Progenitor cell of endocrine pancreas (in vitro differentiated cells): ENCODE data around the gene GASK1A. TPM values are rescaled to one million over a fixed set of nuclear protein-coding genes. Genes with fewer than 3 reads are reported as not detected.
A peak's percentile ranks its signal among the peaks of the same experiment; 100 is the strongest.
"Not testable (repeated sequence)": the region's sequence is repeated elsewhere in the genome, so short reads cannot be mapped to it uniquely, and the experiment has no call there.

ENCODE experiments used
- DNase-seq: peaks from one replicate; pipeline ENCODE4 v3.0.0; 2021; ENCODE audit warnings: low spot score; ENCODE audit not compliant: unreplicated experiment
- H3K27ac Mint-ChIP-seq: 2 replicates; pipeline ENCODE4 v1.8.0; 2021; ENCODE audit warnings: mild to moderate bottlenecking, moderate library complexity, mixed read lengths
- H3K27me3 Mint-ChIP-seq: 2 replicates; pipeline ENCODE4 v1.8.0; 2021; ENCODE audit warnings: mixed read lengths
- H3K36me3 Mint-ChIP-seq: 2 replicates; pipeline ENCODE4 v1.8.0; 2022; ENCODE audit warnings: mixed read lengths; ENCODE audit not compliant: insufficient read depth
- H3K4me1 Mint-ChIP-seq: 2 replicates; pipeline ENCODE4 v1.8.0; 2021; ENCODE audit warnings: low read depth, mixed read lengths
- H3K4me3 Mint-ChIP-seq: 2 replicates; pipeline ENCODE4 v1.8.0; 2021; ENCODE audit warnings: low read depth, mild to moderate bottlenecking, moderate library complexity, mixed read lengths
- H3K9me3 Mint-ChIP-seq: 2 replicates; pipeline ENCODE4 v1.8.0; 2021; ENCODE audit warnings: low read depth, mixed read lengths
- CTCF ChIP-seq: fragments of 200-600 bp; sonication (generic); IDR thresholded peaks from one replicate; pipeline ENCODE4 v1.5.0; 2021; ENCODE audit warnings: antibody characterized with exemption, mild to moderate bottlenecking; ENCODE audit not compliant: unreplicated experiment
- total RNA-seq: library from RNA; stranded (reverse); gene quantifications from 2 replicates; pipeline ENCODE4 v1.2.1, GENCODE V29; 2021

Gene GASK1A
- total RNA-seq, 1 donor from 2014 or later = 2.3 TPM

GRCh38 chr3:43043793-43044192 lies 64.7 kb downstream of the GASK1A start:
- no peak overlapping the region for H3K27ac Mint-ChIP-seq
- TF ChIP-seq CTCF = no peak
- H3K4me3 Mint-ChIP-seq = no peak overlapping the region
- H3K36me3 Mint-ChIP-seq = peaks cover 6% of the 10 kb centered on the region
- DNase-seq = no peak
- no peaks in the 10 kb centered on the region for H3K4me1 Mint-ChIP-seq
- no peaks in the 10 kb centered on the region for H3K27me3 Mint-ChIP-seq
- H3K9me3 Mint-ChIP-seq = peaks cover 32% of the 10 kb centered on the region

GRCh38 chr3:43045079-43045478 lies 66.0 kb downstream of the GASK1A start:
- not testable (repeated sequence) for H3K36me3 Mint-ChIP-seq, H3K27me3 Mint-ChIP-seq, H3K27ac Mint-ChIP-seq, H3K4me3 Mint-ChIP-seq, H3K4me1 Mint-ChIP-seq, DNase-seq
- H3K9me3 Mint-ChIP-seq = peaks cover 40% of the 10 kb centered on the region

- Mint-ChIP-seq H3K9me3 (peaks cover 49% of the 10 kb centered on the region), H3K4me3 (no peak overlapping the region), H3K27ac (no peak overlapping the region), H3K36me3 (peaks cover 6% of the 10 kb centered on the region), H3K27me3 (no peaks in the 10 kb centered on the region), H3K4me1 (no peaks in the 10 kb centered on the region)
- DNase-seq = no peak
- TF ChIP-seq CTCF = no peak
These were observed 67.5 kb downstream of the GASK1A start for GRCh38 chr3:43046583-43046982.

GRCh38 chr3:43048470-43048869 lies 69.4 kb downstream of the GASK1A start:
- no peak for TF ChIP-seq CTCF
- no peak for DNase-seq
- H3K4me1 Mint-ChIP-seq = no peaks in the 10 kb centered on the region
- no peak overlapping the region for H3K4me3 Mint-ChIP-seq
- H3K27me3 Mint-ChIP-seq = no peaks in the 10 kb centered on the region
- peaks cover 6% of the 10 kb centered on the region for H3K36me3 Mint-ChIP-seq
- H3K27ac Mint-ChIP-seq = no peak overlapping the region
- peaks cover 48% of the 10 kb centered on the region for H3K9me3 Mint-ChIP-seq

- no peak for TF ChIP-seq CTCF
- peaks cover 24% of the 10 kb centered on the region for H3K9me3 Mint-ChIP-seq
- H3K36me3 Mint-ChIP-seq = no peaks in the 10 kb centered on the region
- DNase-seq = no peak
- no peaks in the 10 kb centered on the region for H3K4me1 Mint-ChIP-seq
- no peak overlapping the region for H3K4me3 Mint-ChIP-seq
- no peaks in the 10 kb centered on the region for H3K27me3 Mint-ChIP-seq
- no peak overlapping the region for H3K27ac Mint-ChIP-seq
These were observed 74.2 kb downstream of the GASK1A start for GRCh38 chr3:43053291-43053690.

GRCh38 chr3:43054754-43055153 lies 75.6 kb downstream of the GASK1A start:
- Mint-ChIP-seq H3K27ac (no peak overlapping the region), H3K9me3 (peaks cover 15% of the 10 kb centered on the region), H3K27me3 (no peaks in the 10 kb centered on the region), H3K4me1 (no peaks in the 10 kb centered on the region), H3K36me3 (no peaks in the 10 kb centered on the region), H3K4me3 (no peak overlapping the region)
- DNase-seq = peak; percentile 1
- TF ChIP-seq CTCF = no peak
